ENCODE results near the gene BAG2.

DNA sequence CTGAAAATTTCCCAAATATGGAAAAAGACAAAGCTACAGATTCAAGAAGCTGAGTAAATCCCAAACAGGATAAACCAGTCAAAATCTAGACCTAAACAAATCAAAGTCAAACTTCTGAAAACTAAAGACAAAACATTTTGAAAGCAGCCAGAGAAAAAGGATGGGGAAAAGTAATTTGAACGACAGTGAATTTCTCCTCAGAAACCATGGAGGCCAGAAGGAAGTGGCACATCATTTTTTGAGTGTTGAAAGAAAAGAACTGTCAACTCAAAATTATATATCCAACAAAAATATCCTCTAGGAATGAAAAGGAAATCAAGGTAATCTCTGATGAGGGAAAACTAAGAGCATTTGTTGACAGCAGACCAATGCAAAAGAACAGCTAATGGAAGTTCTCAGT lies 43.1 kb downstream of the BAG2 start:
- TF ChIP-seq CTCF (IDR thresholded peaks at IDR 0.05) (no peak), POLR2A (IDR thresholded peaks at IDR 0.05) (no peak)
